Osteocyte (in vitro differentiated cells): ENCODE measurements around the gene POLR1C. TPM values are rescaled to one million over a fixed set of nuclear protein-coding genes. Genes with fewer than 3 reads are reported as not detected.
"Not testable (repeated sequence)": the region's sequence is repeated elsewhere in the genome, so short reads cannot be mapped to it uniquely, and the experiment has no call there.

Experiments
- DNase-seq: peaks from one replicate; pipeline ENCODE4 v3.0.0; 2021; ENCODE audit warnings: mixed read lengths; ENCODE audit not compliant: unreplicated experiment; ENCODE audit errors: extremely low spot score
- H3K27ac Mint-ChIP-seq: one replicate; pipeline ENCODE4 v1.8.0; 2021; ENCODE audit warnings: mild to moderate bottlenecking, mixed read lengths; ENCODE audit not compliant: unreplicated experiment
- H3K27me3 Mint-ChIP-seq: one replicate; pipeline ENCODE4 v1.8.0; 2021; ENCODE audit warnings: mixed read lengths; ENCODE audit not compliant: unreplicated experiment
- H3K36me3 Mint-ChIP-seq: one replicate; pipeline ENCODE4 v1.8.0; 2021; ENCODE audit warnings: mixed read lengths; ENCODE audit not compliant: unreplicated experiment
- H3K4me1 Mint-ChIP-seq: one replicate; pipeline ENCODE4 v1.8.0; 2021; ENCODE audit warnings: mixed read lengths; ENCODE audit not compliant: unreplicated experiment
- H3K4me3 Mint-ChIP-seq: one replicate; pipeline ENCODE4 v1.8.0; 2021; ENCODE audit warnings: mild to moderate bottlenecking, moderate library complexity, mixed read lengths; ENCODE audit not compliant: unreplicated experiment
- H3K9me3 Mint-ChIP-seq: one replicate; pipeline ENCODE4 v1.8.0; 2021; ENCODE audit warnings: mixed read lengths; ENCODE audit not compliant: unreplicated experiment
- CTCF ChIP-seq: fragments of 200-600 bp; sonication (generic); IDR thresholded peaks from 2 replicates; pipeline ENCODE4 v1.5.0; 2021; ENCODE audit warnings: antibody characterized with exemption, mild to moderate bottlenecking, moderate library complexity
- total RNA-seq: library from RNA; stranded (reverse); gene quantifications from 2 replicates; pipeline ENCODE4 v1.2.1, GENCODE V29; 2021

Gene POLR1C
- total RNA-seq, 1 donor from 2014 or later: 32.8 TPM

DNA sequence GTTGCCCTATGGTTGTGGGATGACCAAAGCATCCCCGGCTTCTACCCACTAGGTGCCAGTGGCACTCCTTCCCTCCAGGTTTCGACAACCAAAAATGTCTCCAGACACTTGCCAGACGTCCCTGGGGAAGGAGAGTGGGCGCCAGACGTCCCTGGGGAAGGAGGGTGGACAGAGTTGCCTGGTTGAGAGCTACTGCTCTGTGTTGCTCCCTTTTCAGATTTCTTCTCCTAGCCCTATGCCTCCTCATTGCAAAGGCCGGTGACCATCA, 19.8 kb upstream of the POLR1C start:
- Mint-ChIP-seq H3K9me3 (no peaks in the 10 kb centered on the region), H3K27me3 (no peaks in the 10 kb centered on the region), H3K36me3 (peaks cover 22% of the 10 kb centered on the region), H3K4me3 (no peak overlapping the region), H3K27ac (peak overlapping the region; percentile 67), H3K4me1 (peaks cover 47% of the 10 kb centered on the region)
- DNase-seq: no peak
- TF ChIP-seq CTCF: no peak

- TF ChIP-seq CTCF: no peak
- no peak overlapping the region for H3K4me3 Mint-ChIP-seq
- H3K9me3 Mint-ChIP-seq: no peaks in the 10 kb centered on the region
- no peak for DNase-seq
- H3K27me3 Mint-ChIP-seq: no peaks in the 10 kb centered on the region
- H3K36me3 Mint-ChIP-seq: peaks cover 29% of the 10 kb centered on the region
- no peak overlapping the region for H3K27ac Mint-ChIP-seq
- peaks cover 41% of the 10 kb centered on the region for H3K4me1 Mint-ChIP-seq
Measured at GRCh38 chr6:43497689-43498088, 19.2 kb upstream of the POLR1C start.

DNA sequence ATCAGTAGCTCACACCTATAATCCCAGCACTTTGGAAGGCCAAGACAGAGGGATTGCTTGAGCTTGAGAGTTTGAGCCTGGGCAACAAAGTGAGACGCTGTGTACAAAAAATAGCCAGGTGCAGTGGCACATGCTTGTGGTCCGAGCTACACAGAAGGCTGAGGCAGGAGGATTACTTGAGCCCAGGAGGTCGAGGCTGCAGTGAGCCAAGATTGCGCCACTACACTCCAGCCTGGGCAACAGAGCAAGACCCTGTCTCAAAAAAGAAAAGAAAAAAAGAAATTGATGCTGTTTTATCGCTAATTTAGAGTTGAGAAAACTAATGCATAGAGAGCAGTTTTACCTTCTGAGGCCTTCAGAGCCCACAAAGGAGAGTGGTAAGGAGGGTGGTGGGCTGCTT, 18.6 kb upstream of the POLR1C start:
- H3K4me3 Mint-ChIP-seq, H3K27me3 Mint-ChIP-seq, H3K27ac Mint-ChIP-seq, H3K9me3 Mint-ChIP-seq, DNase-seq: not testable (repeated sequence)
- peaks cover 35% of the 10 kb centered on the region for H3K4me1 Mint-ChIP-seq
- H3K36me3 Mint-ChIP-seq: peaks cover 32% of the 10 kb centered on the region

GRCh38 chr6:43499028-43499815, 17.7 kb upstream of the POLR1C start:
- no peaks in the 10 kb centered on the region for H3K9me3 Mint-ChIP-seq
- peaks cover 37% of the 10 kb centered on the region for H3K36me3 Mint-ChIP-seq
- H3K4me1 Mint-ChIP-seq: peaks cover 34% of the 10 kb centered on the region
- no peak overlapping the region for H3K4me3 Mint-ChIP-seq
- TF ChIP-seq CTCF: no peak
- no peak for DNase-seq
- H3K27ac Mint-ChIP-seq: no peak overlapping the region
- H3K27me3 Mint-ChIP-seq: no peaks in the 10 kb centered on the region

DNA sequence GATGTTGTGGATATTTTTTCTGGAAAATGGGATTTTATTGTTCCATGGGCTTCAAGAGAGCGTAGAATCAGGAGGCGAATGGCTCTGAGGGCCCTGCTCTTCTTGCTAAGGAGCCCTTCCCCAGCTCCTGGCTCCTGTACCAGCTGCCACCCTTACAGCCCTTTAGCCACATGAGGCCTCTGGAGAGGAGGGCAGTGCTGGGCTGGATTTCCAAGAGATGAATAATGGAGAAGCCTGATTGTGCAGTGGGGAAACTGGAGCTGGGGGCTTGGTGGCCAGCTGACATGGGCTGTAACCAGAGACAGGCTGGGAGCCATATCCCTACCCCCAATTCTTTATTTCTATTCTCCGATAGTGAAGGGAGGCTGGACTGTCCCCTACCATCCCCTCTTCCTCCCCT, 16.0 kb upstream of the POLR1C start:
- no peak overlapping the region for H3K27ac Mint-ChIP-seq
- no peak for DNase-seq
- no peaks in the 10 kb centered on the region for H3K27me3 Mint-ChIP-seq
- no peaks in the 10 kb centered on the region for H3K9me3 Mint-ChIP-seq
- TF ChIP-seq CTCF: no peak
- peaks cover 42% of the 10 kb centered on the region for H3K36me3 Mint-ChIP-seq
- H3K4me3 Mint-ChIP-seq: no peak overlapping the region
- peaks cover 20% of the 10 kb centered on the region for H3K4me1 Mint-ChIP-seq
